ENCODE data around the gene RNF145.

The RNF145 gene

GRCh38 chr5:159220206-159220605, 10.9 kb upstream of the RNF145 start:
- no peaks in the 10 kb centered on the region for H3K27me3 ChIP-seq (ENCODE audit: low read length)
- no peak for TF ChIP-seq EZH2phosphoT487 (conservative IDR thresholded peaks at IDR 0.05; ENCODE audit: low read length)
- TF ChIP-seq, protein P1, sequence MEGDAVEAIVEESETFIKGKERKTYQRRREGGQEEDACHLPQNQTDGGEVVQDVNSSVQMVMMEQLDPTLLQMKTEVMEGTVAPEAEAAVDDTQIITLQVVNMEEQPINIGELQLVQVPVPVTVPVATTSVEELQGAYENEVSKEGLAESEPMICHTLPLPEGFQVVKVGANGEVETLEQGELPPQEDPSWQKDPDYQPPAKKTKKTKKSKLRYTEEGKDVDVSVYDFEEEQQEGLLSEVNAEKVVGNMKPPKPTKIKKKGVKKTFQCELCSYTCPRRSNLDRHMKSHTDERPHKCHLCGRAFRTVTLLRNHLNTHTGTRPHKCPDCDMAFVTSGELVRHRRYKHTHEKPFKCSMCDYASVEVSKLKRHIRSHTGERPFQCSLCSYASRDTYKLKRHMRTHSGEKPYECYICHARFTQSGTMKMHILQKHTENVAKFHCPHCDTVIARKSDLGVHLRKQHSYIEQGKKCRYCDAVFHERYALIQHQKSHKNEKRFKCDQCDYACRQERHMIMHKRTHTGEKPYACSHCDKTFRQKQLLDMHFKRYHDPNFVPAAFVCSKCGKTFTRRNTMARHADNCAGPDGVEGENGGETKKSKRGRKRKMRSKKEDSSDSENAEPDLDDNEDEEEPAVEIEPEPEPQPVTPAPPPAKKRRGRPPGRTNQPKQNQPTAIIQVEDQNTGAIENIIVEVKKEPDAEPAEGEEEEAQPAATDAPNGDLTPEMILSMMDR (IDR thresholded peaks at IDR 0.05; ENCODE audit: insufficient read depth, low read length, poor library complexity, severe bottlenecking): no peak
- H2AFZ ChIP-seq (ENCODE audit: low read depth, low read length, severe bottlenecking): no peak overlapping the region

GRCh38 chr5:159218595-159219023, 9.3 kb upstream of the RNF145 start:
- no peaks in the 10 kb centered on the region for H3F3A ChIP-seq (ENCODE audit: insufficient read depth)
- no peak overlapping the region for H3K4me3 ChIP-seq (ENCODE audit: insufficient read depth, low read length, poor library complexity, severe bottlenecking)
- H3K4me2 ChIP-seq (ENCODE audit: low read depth, low read length, poor library complexity, severe bottlenecking): no peak overlapping the region
- H3K27ac ChIP-seq (ENCODE audit: low read depth, low read length): no peak overlapping the region
- no peaks in the 10 kb centered on the region for H3K9me3 ChIP-seq (ENCODE audit: insufficient read depth, low read length)
- H3K79me2 ChIP-seq (ENCODE audit: insufficient read depth, low read length): no peaks in the 10 kb centered on the region
- TF ChIP-seq EZH2phosphoT487 (conservative IDR thresholded peaks at IDR 0.05; ENCODE audit: low read length): no peak
- TF ChIP-seq, protein P1 (IDR thresholded peaks at IDR 0.05; ENCODE audit: insufficient read depth, low read length, poor library complexity, severe bottlenecking): no peak
- H3K9me2 ChIP-seq (replicated peaks; ENCODE audit: insufficient read depth, low read length): no peaks in the 10 kb centered on the region
- H3K9ac ChIP-seq (ENCODE audit: low read length): no peak overlapping the region
- H2AFZ ChIP-seq (ENCODE audit: low read depth, low read length, severe bottlenecking): no peak overlapping the region
- H3K27me3 ChIP-seq (ENCODE audit: low read length): no peaks in the 10 kb centered on the region
- H3K36me3 ChIP-seq (ENCODE audit: low read length): no peaks in the 10 kb centered on the region
- no peaks in the 10 kb centered on the region for H4K20me1 ChIP-seq (ENCODE audit: low read depth, low read length)

More at GRCh38 chr5:159220206-159220605, 10.9 kb upstream of the RNF145 start:
- Histone ChIP-seq H3K9me3 (ENCODE audit: insufficient read depth, low read length) (no peaks in the 10 kb centered on the region), H4K20me1 (ENCODE audit: low read depth, low read length) (no peaks in the 10 kb centered on the region), H3K9ac (ENCODE audit: low read length) (no peak overlapping the region), H3K4me2 (ENCODE audit: low read depth, low read length, poor library complexity, severe bottlenecking) (no peak overlapping the region), H3K36me3 (ENCODE audit: low read length) (no peaks in the 10 kb centered on the region), H3K27ac (ENCODE audit: low read depth, low read length) (no peak overlapping the region), H3K79me2 (ENCODE audit: insufficient read depth, low read length) (no peaks in the 10 kb centered on the region), H3F3A (ENCODE audit: insufficient read depth) (no peaks in the 10 kb centered on the region), H3K9me2 (replicated peaks; ENCODE audit: insufficient read depth, low read length) (no peaks in the 10 kb centered on the region), H3K4me3 (ENCODE audit: insufficient read depth, low read length, poor library complexity, severe bottlenecking) (no peak overlapping the region)

GRCh38 chr5:159217236-159217635, 7.9 kb upstream of the RNF145 start:
- no peaks in the 10 kb centered on the region for H3K9me3 ChIP-seq (ENCODE audit: insufficient read depth, low read length)
- no peak overlapping the region for H2AFZ ChIP-seq (ENCODE audit: low read depth, low read length, severe bottlenecking)
- H3K9ac ChIP-seq (ENCODE audit: low read length): no peak overlapping the region
- no peaks in the 10 kb centered on the region for H4K20me1 ChIP-seq (ENCODE audit: low read depth, low read length)
- no peaks in the 10 kb centered on the region for H3K79me2 ChIP-seq (ENCODE audit: insufficient read depth, low read length)
- H3K4me3 ChIP-seq (ENCODE audit: insufficient read depth, low read length, poor library complexity, severe bottlenecking): no peak overlapping the region
- H3K27me3 ChIP-seq (ENCODE audit: low read length): no peaks in the 10 kb centered on the region
- H3K9me2 ChIP-seq (replicated peaks; ENCODE audit: insufficient read depth, low read length): no peaks in the 10 kb centered on the region
- no peaks in the 10 kb centered on the region for H3K36me3 ChIP-seq (ENCODE audit: low read length)
- TF ChIP-seq EZH2phosphoT487 (conservative IDR thresholded peaks at IDR 0.05; ENCODE audit: low read length): no peak
- TF ChIP-seq, protein P1 (IDR thresholded peaks at IDR 0.05; ENCODE audit: insufficient read depth, low read length, poor library complexity, severe bottlenecking): no peak
- H3F3A ChIP-seq (ENCODE audit: insufficient read depth): no peaks in the 10 kb centered on the region
- no peak overlapping the region for H3K4me2 ChIP-seq (ENCODE audit: low read depth, low read length, poor library complexity, severe bottlenecking)
- H3K27ac ChIP-seq (ENCODE audit: low read depth, low read length): no peak overlapping the region

Measured in SU-DHL-6 (cell line).